HCT116 (cell line): ENCODE data around the gene CDH22. TPM values are rescaled to one million over a fixed set of nuclear protein-coding genes. Genes with fewer than 3 reads are reported as not detected.

Experiments
- ATAC-seq: fragments of 200-7000 bp; cut with Tn5 transposase; 2 replicates; pipeline ENCODE4 v1.9.1; 2020; ENCODE audit warnings: mild to moderate bottlenecking, moderate library complexity
- BruUV-seq: library from RNA; stranded (reverse); fragments of 400-500 nt; replicated peaks from 2 replicates; lab custom pipeline; 2021; lab: Mats Ljungman, UMichigan
- CTCF ChIA-PET: fragments of 300-600 bp; sonication (Branson Sonifier 250); formaldehyde crosslinking; loops from one replicate; lab custom pipeline; 2021; ENCODE audit warnings: antibody characterized with exemption; lab: Charles Lee
- POLR2A ChIA-PET: fragments of 300-600, 350-600 bp; sonication (Branson Sonifier 250); formaldehyde crosslinking; loops from one replicate; lab custom pipeline; 2021; ENCODE audit warnings: antibody characterized with exemption; lab: Charles Lee
- RAD21 ChIA-PET, 2 experiments: fragments of 300-600 bp; sonication (Branson Sonifier 250); formaldehyde crosslinking; loops; one replicate each; lab custom pipeline; 2023; ENCODE audit warnings: low total read pairs in 2 of 2; ENCODE audit not compliant: uncharacterized antibody in 2 of 2, unreplicated experiment in 2 of 2, low non-redundant PET in 1 of 2; lab: Charles Lee
- DNase-seq: peaks from one replicate; pipeline ENCODE4 v3.0.0-alpha.2; 2010; ENCODE audit warnings: low read depth, low spot score
- H2AFZ ChIP-seq: fragments of 200-600 bp; shearing (Covaris generic), sonication (generic); 2 replicates; pipeline ENCODE4 v1.6.1; 2017; ENCODE audit warnings: low read depth, mixed run types, mixed read lengths, antibody characterized with exemption, low read length; ENCODE audit not compliant: poor library complexity, severe bottlenecking
- H3K27ac ChIP-seq: 2 replicates; pipeline ENCODE4 v1.5.1; 2012; ENCODE audit warnings: low read depth, low read length
- H3K27me3 ChIP-seq: fragments of 200-600 bp; sonication (generic); 2 replicates; pipeline ENCODE4 v1.6.1; 2016; ENCODE audit warnings: mixed run types, low read length, mixed read lengths; ENCODE audit not compliant: insufficient read depth
- H3K36me3 ChIP-seq, 2 experiments: fragments of 200-500 bp in 1 of 2; fragments of 200-600 bp in 1 of 2; sonication (Bioruptor generic) in 1 of 2; sonication (generic) in 1 of 2; 2 replicates each; pipeline versions ENCODE4 v1.5.1 to v1.6.1; 2014 to 2016; ENCODE audit warnings: low read length in 2 of 2, inconsistent platforms in 1 of 2, mixed read lengths in 1 of 2, mixed run types in 1 of 2; ENCODE audit not compliant: insufficient read depth in 2 of 2, control insufficient read depth in 1 of 2
- H3K4me1 ChIP-seq, 2 experiments: fragments of 200-600 bp in 1 of 2; sonication (generic) in 1 of 2; 2 replicates each; pipeline versions ENCODE4 v1.5.1 to v1.6.1; 2012 to 2017; ENCODE audit warnings: low read length in 2 of 2, inconsistent platforms in 1 of 2, mild to moderate bottlenecking in 1 of 2, mixed read lengths in 1 of 2, mixed run types in 1 of 2, moderate library complexity in 1 of 2; ENCODE audit not compliant: insufficient read depth in 2 of 2, control insufficient read depth in 1 of 2
- H3K4me2 ChIP-seq: fragments of 200-600 bp; sonication (generic); 2 replicates; pipeline ENCODE4 v1.6.1; 2017; ENCODE audit warnings: mixed run types, low read length, mixed read lengths
- H3K4me3 ChIP-seq, 2 experiments: fragments of 200-600 bp in 1 of 2; sonication (generic) in 1 of 2; replicated peaks in 1 of 2; 2 replicates each; pipeline ENCODE4 v1.5.1; 2011 to 2016; ENCODE audit warnings: low read length in 2 of 2, control low read depth in 1 of 2, low read depth in 1 of 2, mild to moderate bottlenecking in 1 of 2, mixed read lengths in 1 of 2, mixed run types in 1 of 2
- H3K79me2 ChIP-seq: fragments of 200-600 bp; sonication (generic); 2 replicates; pipeline ENCODE4 v1.6.1; 2017; ENCODE audit warnings: mild to moderate bottlenecking, mixed run types, low read length, moderate library complexity, mixed read lengths; ENCODE audit not compliant: insufficient read depth
- H3K9ac ChIP-seq: fragments of 200-600 bp; sonication (generic); 2 replicates; pipeline ENCODE4 v1.6.1; 2016; ENCODE audit warnings: low read length, mixed read lengths
- H3K9me2 ChIP-seq: fragments of 200-600 bp; sonication (generic), shearing (Covaris generic); 2 replicates; pipeline ENCODE4 v1.6.1; 2017; ENCODE audit warnings: mixed run types, mild to moderate bottlenecking, moderate library complexity; ENCODE audit not compliant: insufficient read depth
- H3K9me3 ChIP-seq, 2 experiments: fragments of 200-500 bp in 1 of 2; fragments of 200-600 bp in 1 of 2; sonication (Bioruptor generic) in 1 of 2; sonication (generic) in 1 of 2; 2 replicates each; pipeline ENCODE4 v1.6.1; 2014 to 2017; ENCODE audit warnings: low read length in 2 of 2, mixed read lengths in 2 of 2, inconsistent platforms in 1 of 2, low read depth in 1 of 2, mild to moderate bottlenecking in 1 of 2, mixed run types in 1 of 2, moderate library complexity in 1 of 2; ENCODE audit not compliant: control insufficient read depth in 1 of 2, insufficient read depth in 1 of 2
- H4K20me1 ChIP-seq: fragments of 200-600 bp; sonication (generic), shearing (Covaris generic); 2 replicates; pipeline ENCODE4 v1.6.1; 2017; ENCODE audit warnings: mixed run types, mild to moderate bottlenecking, moderate library complexity; ENCODE audit not compliant: insufficient read depth
- CBX3 ChIP-seq: IDR thresholded peaks from 2 replicates; pipeline ENCODE4 v1.6.1; 2012; ENCODE audit warnings: low read depth
- CEBPB ChIP-seq: IDR thresholded peaks from 2 replicates; pipeline ENCODE4 v1.6.1; 2012; ENCODE audit warnings: low read depth
- EGR1 ChIP-seq: IDR thresholded peaks from 2 replicates; pipeline ENCODE4 v1.6.1; 2012; ENCODE audit warnings: low read depth
- ELF1 ChIP-seq: IDR thresholded peaks from 2 replicates; pipeline ENCODE4 v1.6.1; 2012; ENCODE audit warnings: low read depth, borderline replicate concordance
- EZH2 ChIP-seq: fragments of 200-600 bp; sonication (generic); IDR thresholded peaks from 2 replicates; pipeline ENCODE4 v1.6.1; 2017; ENCODE audit warnings: antibody characterized with exemption, mixed run types
- FOSL1 ChIP-seq: IDR thresholded peaks from 2 replicates; pipeline ENCODE4 v1.6.1; 2012; ENCODE audit warnings: low read depth
- MAX ChIP-seq: IDR thresholded peaks from 2 replicates; pipeline ENCODE4 v1.6.1; 2012
- POLR2A ChIP-seq: IDR thresholded peaks from 2 replicates; pipeline ENCODE4 v1.7.0; 2011; ENCODE audit warnings: borderline replicate concordance; ENCODE audit not compliant: insufficient read depth, insufficient read length; ENCODE audit errors: extremely low read depth
- POLR2AphosphoS5 ChIP-seq: IDR thresholded peaks from 2 replicates; pipeline ENCODE4 v1.6.1; 2011; ENCODE audit warnings: mild to moderate bottlenecking, low read depth, low read length, moderate library complexity
- RAD21 ChIP-seq: IDR thresholded peaks from 2 replicates; pipeline ENCODE4 v1.6.1; 2012; ENCODE audit warnings: low read depth, mild to moderate bottlenecking
- REST ChIP-seq: IDR thresholded peaks from 2 replicates; pipeline ENCODE4 v1.6.1; 2012; ENCODE audit warnings: low read depth
- SIN3A ChIP-seq: IDR thresholded peaks from 2 replicates; pipeline ENCODE4 v1.6.1; 2012; ENCODE audit warnings: low read depth
- SP1 ChIP-seq: IDR thresholded peaks from 2 replicates; pipeline ENCODE4 v1.6.1; 2012; ENCODE audit warnings: low read depth
- TCF7L2 ChIP-seq: IDR thresholded peaks from 2 replicates; pipeline ENCODE4 v1.7.0; 2011; ENCODE audit warnings: borderline replicate concordance, inconsistent platforms; ENCODE audit not compliant: insufficient read depth, insufficient read length; ENCODE audit errors: extremely low read depth
- YY1 ChIP-seq: IDR thresholded peaks from 2 replicates; pipeline ENCODE4 v1.6.1; 2011; ENCODE audit warnings: low read length, low read depth, moderate library complexity, mild to moderate bottlenecking; ENCODE audit not compliant: insufficient replicate concordance; ENCODE audit errors: extremely low read depth
- ZFX ChIP-seq: fragments of 450-650 bp; IDR thresholded peaks from 2 replicates; pipeline ENCODE4 v1.6.1; 2017
- ZNF274 ChIP-seq: fragments of 200-500 bp; sonication (Bioruptor generic); IDR thresholded peaks from 2 replicates; pipeline ENCODE4 v1.6.1; 2014; ENCODE audit warnings: mild to moderate bottlenecking, low read depth, low read length, inconsistent platforms
- intact Hi-C: fragments of 100-400 bp; cut with micrococcal nuclease; formaldehyde crosslinking; loops from 2 replicates; pipeline ENCODE4 v1.10.0; 2022
- total RNA-seq: library from RNA; stranded (reverse); gene quantifications from one replicate; pipeline ENCODE4 v1.2.1, GENCODE V29; 2021; ENCODE audit not compliant: unreplicated experiment
- TF ChIP-seq, protein P1 (sequence below), 3 experiments: fragments of 200-600 bp in 1 of 3; sonication (generic) in 1 of 3; IDR thresholded peaks in 2 of 3; conservative IDR thresholded peaks in 1 of 3; 2 replicates each; pipeline ENCODE4 v1.5.1; 2012 to 2017; ENCODE audit warnings: low read depth in 2 of 3, low read length in 2 of 3, antibody characterized with exemption in 1 of 3, borderline replicate concordance in 1 of 3, control low read depth in 1 of 3, mild to moderate bottlenecking in 1 of 3, mixed read lengths in 1 of 3, mixed run types in 1 of 3, moderate library complexity in 1 of 3; ENCODE audit not compliant: insufficient read depth in 1 of 3
- TF ChIP-seq, protein P2 (sequence below): IDR thresholded peaks from 2 replicates; pipeline ENCODE4 v1.6.1; 2012

Gene CDH22
- total RNA-seq, 1 experiment from 2014 or later, result 1.8 TPM

DNA sequence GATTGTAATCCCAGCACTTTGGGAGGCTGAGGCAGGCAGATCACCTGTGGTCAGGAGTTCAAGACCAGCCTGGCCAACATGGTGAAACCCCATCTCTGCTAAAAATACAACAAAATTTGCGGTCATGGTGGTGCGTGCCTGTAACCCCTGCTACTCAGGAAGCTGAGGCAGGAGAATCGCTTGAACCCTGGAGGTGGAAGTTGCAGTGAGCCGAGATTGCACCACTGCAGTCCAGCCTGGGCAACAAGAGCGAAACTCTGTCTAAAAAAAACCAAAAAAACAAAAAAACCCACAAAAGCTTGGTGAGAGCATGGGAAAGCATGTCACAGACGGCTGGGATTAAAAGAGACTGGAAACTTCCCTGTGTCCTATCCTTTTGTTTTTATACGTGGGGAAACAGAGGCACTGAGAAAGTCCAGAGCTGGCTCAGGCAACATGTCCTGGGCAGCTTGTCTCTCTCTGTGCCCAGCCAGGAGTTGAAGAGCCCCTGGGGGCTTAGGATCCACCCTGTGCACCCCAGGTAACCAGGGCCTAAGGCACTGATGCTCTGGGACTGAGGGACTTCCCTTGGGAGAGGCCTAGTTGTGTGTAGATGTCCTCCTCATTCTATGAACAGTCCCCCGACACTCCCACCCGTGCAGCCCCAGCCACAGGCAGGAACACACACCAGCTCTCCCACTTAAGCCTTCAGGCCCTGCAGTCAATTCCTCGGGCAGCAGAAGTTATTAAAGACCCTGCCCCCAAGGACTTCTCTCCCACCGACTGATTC, 174.2 kb downstream of the CDH22 start:
- Histone ChIP-seq H4K20me1 (no peaks in the 10 kb centered on the region), H3K4me2 (no peak overlapping the region), H3K27ac (no peak overlapping the region), H3K4me1 (no peaks in the 10 kb centered on the region), H3K9me2 (no peaks in the 10 kb centered on the region), H2AFZ (no peak overlapping the region), H3K27me3 (0 out of 2 replicates have a peak, but pooled peaks cover 12% of the 10 kb centered on the region), H3K9me3 (no peaks in the 10 kb centered on the region), H3K79me2 (no peaks in the 10 kb centered on the region), H3K9ac (no peak overlapping the region), H3K4me3 (no peak overlapping the region), H3K36me3 (no peaks in the 10 kb centered on the region)
- no peak for ATAC-seq
- ChIA-PET RAD21 (no interaction called here), POLR2A (no interaction called here), CTCF (interaction anchor here (1.4 kb wide), 1 partner anchor 215 kb away, joined by 7 read pairs; no protein-coding TSS in a partner anchor)
- intact Hi-C loops, result loop anchor here (5.0 kb wide), 1 partner anchor 173 kb away; the partner anchor contains the start of gene CDH22
- TF ChIP-seq SIN3A, result no peak
- no peak for TF ChIP-seq ZNF274
- no peak for TF ChIP-seq RAD21
- no peak for TF ChIP-seq EZH2
- no peak for TF ChIP-seq EGR1
- TF ChIP-seq, protein P1, sequence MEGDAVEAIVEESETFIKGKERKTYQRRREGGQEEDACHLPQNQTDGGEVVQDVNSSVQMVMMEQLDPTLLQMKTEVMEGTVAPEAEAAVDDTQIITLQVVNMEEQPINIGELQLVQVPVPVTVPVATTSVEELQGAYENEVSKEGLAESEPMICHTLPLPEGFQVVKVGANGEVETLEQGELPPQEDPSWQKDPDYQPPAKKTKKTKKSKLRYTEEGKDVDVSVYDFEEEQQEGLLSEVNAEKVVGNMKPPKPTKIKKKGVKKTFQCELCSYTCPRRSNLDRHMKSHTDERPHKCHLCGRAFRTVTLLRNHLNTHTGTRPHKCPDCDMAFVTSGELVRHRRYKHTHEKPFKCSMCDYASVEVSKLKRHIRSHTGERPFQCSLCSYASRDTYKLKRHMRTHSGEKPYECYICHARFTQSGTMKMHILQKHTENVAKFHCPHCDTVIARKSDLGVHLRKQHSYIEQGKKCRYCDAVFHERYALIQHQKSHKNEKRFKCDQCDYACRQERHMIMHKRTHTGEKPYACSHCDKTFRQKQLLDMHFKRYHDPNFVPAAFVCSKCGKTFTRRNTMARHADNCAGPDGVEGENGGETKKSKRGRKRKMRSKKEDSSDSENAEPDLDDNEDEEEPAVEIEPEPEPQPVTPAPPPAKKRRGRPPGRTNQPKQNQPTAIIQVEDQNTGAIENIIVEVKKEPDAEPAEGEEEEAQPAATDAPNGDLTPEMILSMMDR (IDR thresholded peaks at IDR 0.05 in 2 of 3, conservative IDR thresholded peaks at IDR 0.05 in 1 of 3; ENCODE audit: borderline replicate concordance in 1 of 3, insufficient read depth in 1 of 3, low read depth in 2 of 3, low read length in 2 of 3), result no peak
- TF ChIP-seq TCF7L2, result no peak
- no peak for TF ChIP-seq YY1
- TF ChIP-seq MAX, result no peak
- TF ChIP-seq SP1, result no peak
- TF ChIP-seq POLR2A, result no peak
- TF ChIP-seq CBX3, result no peak
- TF ChIP-seq ZFX, result no peak
- TF ChIP-seq REST, result no peak
- TF ChIP-seq CEBPB, result no peak
- TF ChIP-seq FOSL1, result no peak
- TF ChIP-seq, protein P2, sequence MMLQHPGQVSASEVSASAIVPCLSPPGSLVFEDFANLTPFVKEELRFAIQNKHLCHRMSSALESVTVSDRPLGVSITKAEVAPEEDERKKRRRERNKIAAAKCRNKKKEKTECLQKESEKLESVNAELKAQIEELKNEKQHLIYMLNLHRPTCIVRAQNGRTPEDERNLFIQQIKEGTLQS, result no peak
- no peak for TF ChIP-seq ELF1
- TF ChIP-seq POLR2AphosphoS5, result no peak
- no TSS peak for BruUV-seq
- DNase-seq, result no peak
